ENCODE data around the gene S100A12. TPM values are rescaled to one million over a fixed set of nuclear protein-coding genes. Genes with fewer than 3 reads are reported as not detected.
"Not testable (repeated sequence)": the region's sequence is repeated elsewhere in the genome, so short reads cannot be mapped to it uniquely, and the experiment has no call there.

S100A12 gene
- total RNA-seq, 2 experiments from 2014 or later: not detected

GRCh38 chr1:153354515-153355193 is 20.8 kb downstream of the S100A12 start:
- H3K27me3 Mint-ChIP-seq: peaks cover 9% of the 10 kb centered on the region

GRCh38 chr1:153353226-153353947 is 22.0 kb downstream of the S100A12 start:
- H3K36me3 Mint-ChIP-seq: no peaks in the 10 kb centered on the region
- H3K4me3 Mint-ChIP-seq: no peak overlapping the region
- H3K9me3 Mint-ChIP-seq: no peaks in the 10 kb centered on the region
- peaks cover 16% of the 10 kb centered on the region for H3K27me3 Mint-ChIP-seq
- DNase-seq: no peak
- no peak overlapping the region for H3K27ac Mint-ChIP-seq
- H3K4me1 Mint-ChIP-seq: peaks cover 9% of the 10 kb centered on the region

More at GRCh38 chr1:153354515-153355193, 20.8 kb downstream of the S100A12 start:
- no peak for DNase-seq
- Mint-ChIP-seq H3K9me3 (no peaks in the 10 kb centered on the region), H3K4me3 (no peak overlapping the region), H3K36me3 (no peaks in the 10 kb centered on the region), H3K27ac (no peak overlapping the region), H3K4me1 (peaks cover 9% of the 10 kb centered on the region)

GRCh38 chr1:153352523-153352922 is 22.9 kb downstream of the S100A12 start:
- peaks cover 5% of the 10 kb centered on the region for H3K4me1 Mint-ChIP-seq
- DNase-seq: peak; percentile 43
- H3K27ac Mint-ChIP-seq: no peak overlapping the region
- H3K27me3 Mint-ChIP-seq: peaks cover 23% of the 10 kb centered on the region
- H3K9me3 Mint-ChIP-seq: no peaks in the 10 kb centered on the region
- H3K36me3 Mint-ChIP-seq: no peaks in the 10 kb centered on the region
- H3K4me3 Mint-ChIP-seq: no peak overlapping the region

GRCh38 chr1:153350321-153350957 is 25.0 kb downstream of the S100A12 start:
- Mint-ChIP-seq H3K27me3 (peaks cover 43% of the 10 kb centered on the region), H3K36me3 (no peaks in the 10 kb centered on the region), H3K4me1 (peaks cover 11% of the 10 kb centered on the region), H3K9me3 (no peaks in the 10 kb centered on the region), H3K27ac (no peak overlapping the region), H3K4me3 (no peak overlapping the region)
- no peak for DNase-seq

GRCh38 chr1:153349363-153350320 is 25.8 kb downstream of the S100A12 start:
- H3K27me3 Mint-ChIP-seq: peaks cover 44% of the 10 kb centered on the region
- no peaks in the 10 kb centered on the region for H3K36me3 Mint-ChIP-seq
- no peak overlapping the region for H3K4me3 Mint-ChIP-seq
- no peak overlapping the region for H3K27ac Mint-ChIP-seq
- DNase-seq: no peak
- H3K9me3 Mint-ChIP-seq: no peaks in the 10 kb centered on the region
- H3K4me1 Mint-ChIP-seq: peaks cover 18% of the 10 kb centered on the region

GRCh38 chr1:153348511-153349362 is 26.7 kb downstream of the S100A12 start, which contains the start of gene PGLYRP4:
Gene PGLYRP4 (minus strand): TSS chr1:153348841. CDS start chr1:153347932, 909 bp downstream.
- Mint-ChIP-seq H3K4me1 (peaks cover 25% of the 10 kb centered on the region), H3K4me3 (no peak within 1 kb of the TSS), H3K27ac (no peak within 1 kb of the TSS), H3K27me3 (peaks cover 50% of the 10 kb centered on the region), H3K36me3 (no peaks in the 10 kb centered on the region), H3K9me3 (no peaks in the 10 kb centered on the region)
- no peak for DNase-seq

DNA sequence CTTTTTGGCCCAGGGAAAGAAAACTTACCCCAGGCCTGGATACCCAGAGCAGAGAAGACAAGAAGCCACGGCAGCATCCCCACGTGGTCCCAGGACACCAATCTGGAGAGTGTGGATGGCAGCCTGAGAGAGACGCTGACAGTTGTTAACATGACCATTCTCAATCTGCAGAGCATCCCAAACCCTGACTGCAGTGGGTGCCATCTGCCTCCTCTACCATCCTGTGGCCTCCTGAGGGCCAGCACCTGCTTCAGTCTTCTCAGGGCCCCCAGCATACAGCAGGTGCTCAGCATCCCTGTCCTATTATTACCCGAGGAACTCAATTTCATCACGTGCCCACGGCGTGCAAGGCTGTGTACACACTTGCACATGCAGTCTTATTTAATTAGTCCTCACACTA is 27.6 kb downstream of the S100A12 start:
- peaks cover 57% of the 10 kb centered on the region for H3K27me3 Mint-ChIP-seq
- no peak overlapping the region for H3K4me3 Mint-ChIP-seq
- H3K36me3 Mint-ChIP-seq: no peaks in the 10 kb centered on the region
- no peak for DNase-seq
- no peak overlapping the region for H3K27ac Mint-ChIP-seq
- H3K9me3 Mint-ChIP-seq: no peaks in the 10 kb centered on the region
- H3K4me1 Mint-ChIP-seq: peaks cover 29% of the 10 kb centered on the region

DNA sequence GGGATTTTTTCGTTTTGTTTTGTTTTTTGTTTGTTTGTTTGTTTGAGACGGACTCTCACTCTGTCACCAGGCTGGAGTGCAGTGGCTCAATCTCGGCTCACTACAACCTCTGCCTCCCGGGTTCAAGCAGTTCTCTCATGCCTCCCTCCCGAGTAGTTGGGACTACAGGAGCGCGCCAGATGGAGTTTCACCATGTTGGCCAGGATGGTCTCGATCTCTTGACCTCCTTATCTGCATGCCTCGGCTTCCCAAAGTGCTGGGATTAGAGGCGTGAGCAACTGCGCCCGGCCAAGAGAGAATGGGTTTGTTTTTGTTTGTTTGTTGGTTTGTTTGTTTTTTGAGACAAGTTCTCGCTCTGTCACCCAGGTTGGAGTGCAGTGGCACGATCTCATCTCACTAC is 28.4 kb downstream of the S100A12 start:
- H3K27me3 Mint-ChIP-seq: peaks cover 64% of the 10 kb centered on the region
- peaks cover 32% of the 10 kb centered on the region for H3K4me1 Mint-ChIP-seq
- H3K27ac Mint-ChIP-seq, H3K9me3 Mint-ChIP-seq, H3K4me3 Mint-ChIP-seq, H3K36me3 Mint-ChIP-seq, DNase-seq: not testable (repeated sequence)

DNA sequence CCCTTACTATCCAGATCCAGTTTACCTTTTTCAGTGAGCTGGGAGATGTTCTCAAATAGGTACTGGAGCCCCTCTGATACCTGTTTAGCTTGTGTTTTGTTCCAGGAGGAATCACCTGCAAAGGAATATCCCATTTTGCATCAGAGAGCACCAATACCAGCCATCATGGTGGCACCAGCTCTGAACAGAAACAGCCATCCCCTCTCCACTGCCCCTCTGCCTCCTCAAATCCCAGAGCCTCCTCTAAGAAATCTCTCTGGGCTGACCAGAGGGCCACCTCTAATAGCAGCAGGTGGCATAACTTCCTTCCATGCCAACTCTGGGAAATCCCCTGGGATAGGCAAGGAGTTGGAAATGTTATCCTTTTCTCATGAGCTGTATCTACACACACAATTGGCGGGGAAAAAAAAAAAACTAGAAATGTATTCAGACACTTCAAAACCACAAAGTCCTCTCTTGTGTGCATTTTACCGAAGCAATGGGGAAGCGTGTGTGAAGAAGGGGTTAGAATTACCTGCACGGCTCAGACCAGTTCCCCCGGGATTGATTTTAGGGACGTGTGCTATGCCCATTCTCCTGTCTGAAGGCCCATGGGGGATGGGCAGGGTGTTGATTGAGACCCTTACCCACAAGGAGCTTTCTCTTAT is 29.2 kb downstream of the S100A12 start:
- Mint-ChIP-seq H3K4me3 (no peak overlapping the region), H3K9me3 (no peaks in the 10 kb centered on the region), H3K27me3 (peaks cover 64% of the 10 kb centered on the region), H3K27ac (no peak overlapping the region), H3K36me3 (no peaks in the 10 kb centered on the region), H3K4me1 (peaks cover 32% of the 10 kb centered on the region)
- DNase-seq: no peak

GRCh38 chr1:153345187-153346076 is 30.0 kb downstream of the S100A12 start:
- H3K4me1 Mint-ChIP-seq: peaks cover 32% of the 10 kb centered on the region
- no peaks in the 10 kb centered on the region for H3K9me3 Mint-ChIP-seq
- H3K27me3 Mint-ChIP-seq: peaks cover 60% of the 10 kb centered on the region
- H3K36me3 Mint-ChIP-seq: no peaks in the 10 kb centered on the region
- peak; percentile 21 for DNase-seq
- H3K27ac Mint-ChIP-seq: no peak overlapping the region
- H3K4me3 Mint-ChIP-seq: no peak overlapping the region

DNA sequence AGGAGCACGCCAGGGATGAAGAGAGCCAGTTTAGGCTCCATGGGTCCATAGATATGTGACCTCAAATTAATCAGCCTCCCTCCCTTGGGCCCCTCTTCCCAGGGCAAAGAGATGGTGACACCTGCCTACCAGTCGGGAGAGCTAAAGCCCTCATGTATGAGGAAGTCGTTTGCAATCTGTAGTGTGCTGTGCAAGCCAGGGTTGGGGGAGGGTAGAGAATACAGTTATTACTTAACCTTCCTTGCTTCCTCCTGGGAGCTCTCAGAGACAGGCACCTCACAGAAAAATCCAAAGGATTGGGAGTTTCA is 30.7 kb downstream of the S100A12 start:
- Mint-ChIP-seq H3K4me3 (no peak overlapping the region), H3K4me1 (peaks cover 37% of the 10 kb centered on the region), H3K9me3 (no peaks in the 10 kb centered on the region), H3K36me3 (no peaks in the 10 kb centered on the region), H3K27ac (no peak overlapping the region), H3K27me3 (peaks cover 55% of the 10 kb centered on the region)
- DNase-seq: no peak

GRCh38 chr1:153343811-153344717 is 31.4 kb downstream of the S100A12 start:
- Mint-ChIP-seq H3K9me3 (no peaks in the 10 kb centered on the region), H3K4me1 (peaks cover 37% of the 10 kb centered on the region), H3K4me3 (no peak overlapping the region), H3K36me3 (no peaks in the 10 kb centered on the region), H3K27me3 (peaks cover 49% of the 10 kb centered on the region), H3K27ac (no peak overlapping the region)
- DNase-seq: no peak
